Measurements from ENCODE around the gene RPL6.
"Not testable (repeated sequence)": the region's sequence is repeated elsewhere in the genome, so short reads cannot be mapped to it uniquely, and the experiment has no call there.

Gene RPL6

GRCh38 chr12:112450725-112451124 is 41.3 kb upstream of the RPL6 start (continued):
- TF ChIP-seq, protein P1, sequence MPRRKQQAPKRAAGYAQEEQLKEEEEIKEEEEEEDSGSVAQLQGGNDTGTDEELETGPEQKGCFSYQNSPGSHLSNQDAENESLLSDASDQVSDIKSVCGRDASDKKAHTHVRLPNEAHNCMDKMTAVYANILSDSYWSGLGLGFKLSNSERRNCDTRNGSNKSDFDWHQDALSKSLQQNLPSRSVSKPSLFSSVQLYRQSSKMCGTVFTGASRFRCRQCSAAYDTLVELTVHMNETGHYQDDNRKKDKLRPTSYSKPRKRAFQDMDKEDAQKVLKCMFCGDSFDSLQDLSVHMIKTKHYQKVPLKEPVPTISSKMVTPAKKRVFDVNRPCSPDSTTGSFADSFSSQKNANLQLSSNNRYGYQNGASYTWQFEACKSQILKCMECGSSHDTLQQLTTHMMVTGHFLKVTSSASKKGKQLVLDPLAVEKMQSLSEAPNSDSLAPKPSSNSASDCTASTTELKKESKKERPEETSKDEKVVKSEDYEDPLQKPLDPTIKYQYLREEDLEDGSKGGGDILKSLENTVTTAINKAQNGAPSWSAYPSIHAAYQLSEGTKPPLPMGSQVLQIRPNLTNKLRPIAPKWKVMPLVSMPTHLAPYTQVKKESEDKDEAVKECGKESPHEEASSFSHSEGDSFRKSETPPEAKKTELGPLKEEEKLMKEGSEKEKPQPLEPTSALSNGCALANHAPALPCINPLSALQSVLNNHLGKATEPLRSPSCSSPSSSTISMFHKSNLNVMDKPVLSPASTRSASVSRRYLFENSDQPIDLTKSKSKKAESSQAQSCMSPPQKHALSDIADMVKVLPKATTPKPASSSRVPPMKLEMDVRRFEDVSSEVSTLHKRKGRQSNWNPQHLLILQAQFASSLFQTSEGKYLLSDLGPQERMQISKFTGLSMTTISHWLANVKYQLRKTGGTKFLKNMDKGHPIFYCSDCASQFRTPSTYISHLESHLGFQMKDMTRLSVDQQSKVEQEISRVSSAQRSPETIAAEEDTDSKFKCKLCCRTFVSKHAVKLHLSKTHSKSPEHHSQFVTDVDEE (CRISPR knock-in tag; IDR thresholded peaks at IDR 0.05) = no peak
- no peak for TF ChIP-seq OSR1 (CRISPR knock-in tag; IDR thresholded peaks at IDR 0.05)

DNA sequence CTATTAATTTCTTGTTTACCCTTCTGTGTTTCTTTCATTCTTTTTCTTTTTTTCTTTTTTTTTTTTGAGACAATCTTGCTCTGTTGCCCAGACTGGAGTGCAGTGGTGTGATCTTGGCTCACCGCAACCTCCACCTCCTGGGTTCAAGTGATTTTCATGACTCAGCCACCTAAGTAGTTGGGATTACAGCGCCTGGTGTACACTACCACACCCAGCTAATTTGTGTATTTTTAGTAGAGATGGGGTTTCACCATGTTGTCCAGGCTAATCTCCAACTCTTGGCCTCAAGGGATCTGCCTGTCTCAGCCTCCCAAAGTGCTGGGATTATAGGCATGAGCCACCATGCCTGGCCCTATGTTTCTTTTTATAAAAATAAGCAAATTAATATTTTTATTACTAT is 38.8 kb upstream of the RPL6 start:
- not testable (repeated sequence) for ATAC-seq

DNA sequence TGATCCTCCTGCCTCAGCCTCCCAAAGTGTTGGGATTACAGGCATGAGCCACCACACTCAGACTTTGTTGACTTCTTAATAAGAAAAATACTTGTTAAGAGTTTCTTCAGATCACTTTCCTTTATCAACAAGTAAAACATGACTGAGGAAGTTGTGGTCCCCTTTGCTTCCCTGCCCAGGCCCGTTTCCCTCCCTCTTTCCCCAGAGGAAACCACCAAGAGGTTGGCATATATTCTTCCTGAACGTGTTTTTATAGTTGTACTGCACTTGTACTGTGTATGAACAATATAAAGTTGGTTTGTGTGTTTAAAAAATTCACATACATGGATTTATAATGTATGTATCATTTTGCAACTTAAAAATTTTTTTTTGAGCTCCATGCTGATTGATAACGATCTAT is 37.7 kb upstream of the RPL6 start:
- no peak for TF ChIP-seq POU6F1 (CRISPR knock-in tag; IDR thresholded peaks at IDR 0.05; ENCODE audit: borderline replicate concordance, low read depth)
- TF ChIP-seq ZNF565 (CRISPR knock-in tag; conservative IDR thresholded peaks at IDR 0.05; ENCODE audit: low read depth) = no peak
- TF ChIP-seq ZFP3 (CRISPR knock-in tag; IDR thresholded peaks at IDR 0.05) = no peak
- no peak for TF ChIP-seq RARB (CRISPR knock-in tag; IDR thresholded peaks at IDR 0.05)
- no peak for TF ChIP-seq OSR1 (CRISPR knock-in tag; IDR thresholded peaks at IDR 0.05)
- no peak for TF ChIP-seq TOX (CRISPR knock-in tag; IDR thresholded peaks at IDR 0.05; ENCODE audit: borderline replicate concordance)
- no peak for TF ChIP-seq PPARA (CRISPR knock-in tag; IDR thresholded peaks at IDR 0.05; ENCODE audit: borderline replicate concordance)
- TF ChIP-seq SNAI2 (CRISPR knock-in tag; IDR thresholded peaks at IDR 0.05) = no peak
- no peak for TF ChIP-seq ISL1 (CRISPR knock-in tag; IDR thresholded peaks at IDR 0.05)
- TF ChIP-seq ESRRG (CRISPR knock-in tag; IDR thresholded peaks at IDR 0.05) = no peak
- no peak for ATAC-seq

DNA sequence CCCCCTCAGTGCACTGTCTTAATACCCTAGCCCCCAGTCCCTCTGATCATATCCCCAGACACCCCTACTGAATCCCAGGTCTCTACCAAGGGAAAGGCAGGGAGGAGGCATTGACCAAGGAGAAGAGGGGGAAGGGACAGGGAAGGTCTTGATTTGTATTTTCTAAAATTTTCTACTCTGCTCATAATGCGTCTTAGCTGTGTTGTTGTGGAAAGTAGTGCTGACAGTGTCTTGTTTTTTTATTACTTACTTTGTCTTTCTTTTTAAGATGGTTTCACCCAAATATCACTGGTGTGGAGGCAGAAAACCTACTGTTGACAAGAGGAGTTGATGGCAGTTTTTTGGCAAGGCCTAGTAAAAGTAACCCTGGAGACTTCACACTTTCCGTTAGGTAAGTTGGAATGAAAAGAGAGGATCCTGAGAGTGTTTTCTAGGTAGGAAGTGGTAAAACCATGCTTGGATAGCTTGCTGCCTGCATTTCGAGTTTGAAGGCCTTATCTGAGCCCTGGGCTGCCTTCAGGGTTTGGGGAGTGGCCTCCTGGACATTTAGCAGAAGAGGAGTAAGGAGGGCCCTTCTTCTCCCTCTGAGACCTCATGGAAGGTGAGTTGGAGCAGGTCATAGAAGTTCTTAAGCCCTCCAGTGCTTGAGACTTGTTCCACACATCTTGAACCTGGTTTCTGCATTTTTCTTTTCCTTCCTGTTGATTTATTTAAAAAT is 36.8 kb upstream of the RPL6 start:
- TF ChIP-seq TOX (CRISPR knock-in tag; IDR thresholded peaks at IDR 0.05; ENCODE audit: borderline replicate concordance) (no peak), ZC3H10 (CRISPR knock-in tag; IDR thresholded peaks at IDR 0.05) (no peak), ZFP3 (CRISPR knock-in tag; IDR thresholded peaks at IDR 0.05) (no peak), ESRRG (CRISPR knock-in tag; IDR thresholded peaks at IDR 0.05) (no peak), CREB5 (CRISPR knock-in tag; IDR thresholded peaks at IDR 0.05; ENCODE audit: low read depth) (no peak), TCF4 (CRISPR knock-in tag; IDR thresholded peaks at IDR 0.05; ENCODE audit: borderline replicate concordance) (no peak), ZNF8 (CRISPR knock-in tag; IDR thresholded peaks at IDR 0.05) (no peak), SNAI2 (CRISPR knock-in tag; IDR thresholded peaks at IDR 0.05) (no peak), GLIS3 (CRISPR knock-in tag; IDR thresholded peaks at IDR 0.05) (no peak), CSRNP3 (CRISPR knock-in tag; IDR thresholded peaks at IDR 0.05) (no peak)
- TF ChIP-seq, protein P2, sequence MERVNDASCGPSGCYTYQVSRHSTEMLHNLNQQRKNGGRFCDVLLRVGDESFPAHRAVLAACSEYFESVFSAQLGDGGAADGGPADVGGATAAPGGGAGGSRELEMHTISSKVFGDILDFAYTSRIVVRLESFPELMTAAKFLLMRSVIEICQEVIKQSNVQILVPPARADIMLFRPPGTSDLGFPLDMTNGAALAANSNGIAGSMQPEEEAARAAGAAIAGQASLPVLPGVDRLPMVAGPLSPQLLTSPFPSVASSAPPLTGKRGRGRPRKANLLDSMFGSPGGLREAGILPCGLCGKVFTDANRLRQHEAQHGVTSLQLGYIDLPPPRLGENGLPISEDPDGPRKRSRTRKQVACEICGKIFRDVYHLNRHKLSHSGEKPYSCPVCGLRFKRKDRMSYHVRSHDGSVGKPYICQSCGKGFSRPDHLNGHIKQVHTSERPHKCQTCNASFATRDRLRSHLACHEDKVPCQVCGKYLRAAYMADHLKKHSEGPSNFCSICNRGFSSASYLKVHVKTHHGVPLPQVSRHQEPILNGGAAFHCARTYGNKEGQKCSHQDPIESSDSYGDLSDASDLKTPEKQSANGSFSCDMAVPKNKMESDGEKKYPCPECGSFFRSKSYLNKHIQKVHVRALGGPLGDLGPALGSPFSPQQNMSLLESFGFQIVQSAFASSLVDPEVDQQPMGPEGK (CRISPR knock-in tag; IDR thresholded peaks at IDR 0.05; ENCODE audit: borderline replicate concordance) = no peak
- no peak for ATAC-seq

Measured in SK-N-SH treated with all-trans-retinoic acid at 6 μM for 48 hours (cell line).